HG03196 (cell line): ENCODE results near the gene PROSER3.

Experiments
- ATAC-seq: cut with Tn5 transposase; IDR thresholded peaks from one replicate; pipeline ENCODE4 v1.9.1; 2021; ENCODE audit not compliant: unreplicated experiment

PROSER3 gene

DNA sequence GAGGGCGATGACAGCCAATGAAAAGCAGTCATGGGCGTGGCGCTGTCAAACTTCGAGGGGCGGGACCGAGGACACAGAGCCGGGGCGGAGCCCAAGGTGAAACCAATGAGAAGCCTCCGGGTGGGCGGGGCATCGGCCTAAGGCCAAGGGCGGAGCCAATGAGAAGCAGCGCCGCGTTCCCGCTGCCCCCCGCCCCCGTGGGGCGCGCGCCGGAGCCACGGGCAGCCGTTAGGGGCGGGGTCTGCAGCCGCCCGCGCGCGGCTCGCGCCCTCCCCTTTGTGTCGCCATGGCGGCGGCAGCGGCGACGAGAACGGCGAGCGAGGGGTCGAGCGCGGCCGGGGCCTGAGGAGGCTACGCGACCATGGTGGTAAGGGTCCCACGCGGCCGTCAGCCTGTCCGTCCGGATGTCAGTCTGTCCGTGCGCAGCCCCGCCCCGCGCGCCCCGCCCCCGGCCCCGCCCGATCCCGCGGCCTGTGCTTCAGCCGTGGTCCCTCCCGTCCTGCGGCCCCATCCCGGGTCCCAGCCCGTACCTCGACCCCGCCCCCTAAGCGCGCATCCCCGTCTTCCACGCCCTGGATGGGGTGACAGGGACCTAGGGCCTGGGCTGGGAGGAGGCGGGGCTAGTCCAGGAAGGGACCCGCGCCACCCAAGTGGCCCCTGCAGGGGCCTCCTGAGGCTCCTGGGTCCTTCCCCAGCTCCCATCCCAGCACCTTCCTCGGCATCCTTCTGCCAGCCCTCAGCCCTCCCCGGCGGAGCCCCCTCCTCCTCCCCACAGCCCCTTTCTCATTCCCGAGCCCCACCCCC lies 17.5 kb downstream of the PROSER3 start, which contains the start of gene ARHGAP33:
ARHGAP33 (plus strand) TSS at position 267 of the 804 bp plus-strand sequence; CDS start at position 362, 95 bp downstream.
- ATAC-seq: peak; percentile 89

DNA sequence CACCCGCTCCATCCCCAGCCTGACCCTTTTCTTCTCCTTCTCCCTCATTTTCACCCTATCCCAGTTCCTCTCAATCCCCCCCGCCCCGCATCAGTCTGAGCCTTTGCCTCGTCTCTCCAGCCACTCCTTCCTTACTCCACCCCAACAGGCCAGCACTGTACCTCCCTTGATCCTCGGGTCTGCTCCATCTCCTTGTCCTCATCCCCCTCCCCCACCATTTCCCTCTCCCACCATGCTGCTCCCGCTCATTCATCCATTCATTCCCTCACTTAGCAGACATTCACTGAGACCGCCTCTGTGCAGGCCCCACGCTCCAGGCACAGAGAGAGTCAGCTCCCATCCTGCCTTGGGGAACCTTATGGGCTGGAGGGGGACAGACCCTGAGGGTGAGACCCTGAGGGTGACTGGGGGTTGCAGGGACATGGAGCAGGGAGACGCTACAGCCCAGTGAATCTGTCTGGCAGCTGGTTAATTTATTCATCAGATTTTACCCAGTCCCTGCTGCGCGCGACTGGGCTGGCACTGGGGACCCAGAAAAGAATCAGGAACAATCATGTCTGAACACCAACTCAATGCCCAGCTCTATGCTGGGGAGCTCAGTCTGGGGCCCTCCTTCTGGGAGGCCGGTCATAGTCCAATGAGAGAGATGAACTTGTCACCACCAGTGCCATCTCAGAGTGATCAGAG lies 18.3 kb downstream of the PROSER3 start:
- no peak for ATAC-seq

DNA sequence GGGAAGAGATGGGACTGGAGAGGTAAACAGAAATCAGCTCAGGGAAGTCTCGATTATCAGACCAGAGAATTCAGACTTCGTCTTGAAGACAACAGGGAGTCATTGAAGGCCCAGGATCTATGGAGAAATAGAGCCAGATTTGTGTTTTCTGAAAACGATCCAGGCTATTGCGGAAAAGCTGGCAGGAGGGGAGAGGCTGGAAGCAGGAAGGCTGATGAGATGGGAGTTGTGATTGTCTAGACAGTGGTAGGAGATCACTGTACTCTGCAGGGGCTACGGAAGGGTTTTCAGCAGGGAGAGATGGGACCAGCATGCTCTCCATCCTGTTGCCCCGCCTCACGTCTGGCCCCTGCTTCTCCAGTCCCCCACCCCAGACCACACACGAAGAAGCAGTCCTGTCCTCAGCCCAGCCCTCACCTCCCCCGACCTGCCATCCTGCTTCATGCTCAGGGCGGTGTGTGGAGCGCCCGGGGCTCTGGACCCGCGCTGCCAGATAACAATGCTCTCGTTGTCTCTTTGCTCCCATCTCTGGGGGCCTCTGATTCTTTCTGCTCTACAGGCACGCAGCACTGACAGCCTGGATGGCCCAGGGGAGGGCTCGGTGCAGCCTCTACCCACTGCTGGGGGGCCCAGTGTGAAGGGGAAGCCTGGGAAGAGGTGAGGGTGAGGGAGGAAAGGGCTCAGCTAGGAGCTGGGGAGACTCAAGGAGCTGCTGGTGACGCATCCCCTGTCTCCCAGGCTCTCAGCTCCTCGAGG lies 19.3 kb downstream of the PROSER3 start:
- ATAC-seq: no peak

DNA sequence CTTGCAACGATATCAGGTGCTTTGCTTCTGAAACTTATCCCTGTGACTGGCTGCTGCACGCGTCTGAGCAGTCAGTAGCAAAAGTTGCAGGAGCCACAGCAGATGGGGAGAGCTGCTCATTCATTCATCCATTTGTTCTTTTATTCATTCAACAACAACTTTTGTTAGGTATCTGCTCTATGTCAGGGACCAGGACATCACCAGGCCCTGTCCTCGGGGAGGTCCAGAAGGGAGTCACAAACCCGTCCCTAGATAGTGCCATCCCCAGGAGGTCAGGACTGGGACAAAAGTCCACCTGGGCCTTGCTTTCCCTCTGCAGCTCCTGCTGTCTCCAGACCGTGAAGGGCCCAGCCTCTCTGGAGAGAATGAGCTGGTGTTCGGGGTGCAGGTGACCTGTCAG lies 20.0 kb downstream of the PROSER3 start:
- no peak for ATAC-seq

DNA sequence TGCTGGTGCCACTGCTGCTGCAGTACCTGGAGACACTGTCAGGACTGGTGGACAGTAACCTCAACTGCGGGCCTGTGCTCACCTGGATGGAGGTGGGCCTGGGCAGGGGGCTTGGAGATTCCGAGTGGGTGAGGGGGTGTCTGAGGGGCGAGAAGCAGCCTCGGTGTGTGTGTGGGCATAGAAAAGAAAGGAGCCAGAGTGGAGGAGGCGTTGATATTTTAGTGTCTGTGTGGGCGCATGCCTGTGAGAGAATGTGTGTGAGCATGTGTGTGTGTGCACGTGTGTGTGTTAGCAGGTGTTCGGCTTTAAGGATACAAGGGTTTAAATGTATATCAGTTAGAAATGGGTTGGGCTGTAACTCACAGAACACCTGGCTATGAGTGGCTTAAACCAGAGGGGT lies 21.1 kb downstream of the PROSER3 start:
- ATAC-seq: no peak

DNA sequence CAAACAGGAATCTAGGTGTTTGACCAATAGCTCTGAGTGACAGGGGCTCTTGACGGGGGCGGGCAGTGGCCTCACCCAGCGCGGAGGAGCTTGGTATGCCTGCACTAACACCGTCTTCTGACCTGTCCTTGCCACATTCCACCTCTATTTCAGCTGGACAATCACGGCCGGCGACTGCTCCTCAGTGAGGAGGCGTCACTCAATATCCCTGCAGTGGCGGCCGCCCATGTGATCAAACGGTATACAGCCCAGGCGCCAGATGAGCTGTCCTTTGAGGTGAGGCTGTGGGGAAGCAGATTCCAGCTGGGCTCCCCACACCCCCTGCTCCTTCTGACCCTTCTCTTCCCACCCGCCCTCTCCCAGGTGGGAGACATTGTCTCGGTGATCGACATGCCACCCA lies 22.1 kb downstream of the PROSER3 start:
- no peak for ATAC-seq

DNA sequence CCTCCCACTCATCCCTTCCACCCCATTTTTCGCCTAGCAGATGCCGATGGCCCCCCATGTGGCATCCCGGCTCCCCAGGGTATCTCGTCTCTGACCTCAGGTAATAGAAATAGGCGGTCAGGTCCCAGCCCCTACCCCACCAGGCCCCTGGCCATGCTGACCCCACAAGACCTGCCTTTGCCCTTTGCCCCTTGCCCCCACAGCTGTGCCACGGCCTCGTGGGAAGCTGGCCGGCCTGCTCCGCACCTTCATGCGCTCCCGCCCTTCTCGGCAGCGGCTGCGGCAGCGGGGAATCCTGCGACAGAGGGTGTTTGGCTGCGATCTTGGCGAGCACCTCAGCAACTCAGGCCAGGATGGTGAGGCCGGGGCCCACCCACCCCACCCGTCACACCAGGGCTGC lies 22.7 kb downstream of the PROSER3 start:
- ATAC-seq: no peak

DNA sequence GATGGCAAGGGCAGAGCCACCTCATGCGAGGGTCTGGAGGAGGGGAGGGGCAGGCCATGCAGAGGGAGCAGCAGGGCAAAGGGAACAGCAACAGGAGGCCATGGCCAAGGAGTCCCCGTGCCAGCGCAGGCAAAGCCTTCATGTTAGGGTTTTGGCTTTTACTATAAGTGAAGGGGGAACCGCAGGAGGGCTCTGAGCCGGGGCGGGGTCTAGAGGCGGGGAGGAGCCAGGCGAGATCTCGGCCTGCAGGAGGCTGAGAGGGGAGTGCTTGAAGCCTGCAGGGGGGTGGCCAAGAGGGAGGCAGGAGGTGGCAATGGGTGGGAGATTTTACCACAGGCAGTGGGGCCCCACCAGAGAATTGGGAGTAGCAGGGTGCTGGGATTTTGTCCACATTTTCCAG lies 23.7 kb downstream of the PROSER3 start:
- ATAC-seq: no peak

DNA sequence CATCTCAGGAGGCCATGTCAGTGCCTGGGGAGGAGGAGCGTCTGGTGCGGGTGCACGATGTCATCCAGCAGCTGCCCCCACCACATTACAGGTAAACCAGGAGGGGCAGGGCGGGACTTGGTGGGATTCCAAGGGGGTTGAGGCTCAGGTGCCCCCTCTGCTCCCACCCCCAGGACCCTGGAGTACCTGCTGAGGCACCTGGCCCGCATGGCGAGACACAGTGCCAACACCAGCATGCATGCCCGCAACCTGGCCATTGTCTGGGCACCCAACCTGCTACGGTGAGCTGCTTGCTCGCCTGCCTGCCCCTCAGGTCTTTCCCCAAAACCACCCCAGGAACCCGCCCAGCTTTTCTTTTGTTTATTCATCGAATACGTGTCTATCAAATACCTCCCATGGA lies 24.6 kb downstream of the PROSER3 start:
- no peak for ATAC-seq

DNA sequence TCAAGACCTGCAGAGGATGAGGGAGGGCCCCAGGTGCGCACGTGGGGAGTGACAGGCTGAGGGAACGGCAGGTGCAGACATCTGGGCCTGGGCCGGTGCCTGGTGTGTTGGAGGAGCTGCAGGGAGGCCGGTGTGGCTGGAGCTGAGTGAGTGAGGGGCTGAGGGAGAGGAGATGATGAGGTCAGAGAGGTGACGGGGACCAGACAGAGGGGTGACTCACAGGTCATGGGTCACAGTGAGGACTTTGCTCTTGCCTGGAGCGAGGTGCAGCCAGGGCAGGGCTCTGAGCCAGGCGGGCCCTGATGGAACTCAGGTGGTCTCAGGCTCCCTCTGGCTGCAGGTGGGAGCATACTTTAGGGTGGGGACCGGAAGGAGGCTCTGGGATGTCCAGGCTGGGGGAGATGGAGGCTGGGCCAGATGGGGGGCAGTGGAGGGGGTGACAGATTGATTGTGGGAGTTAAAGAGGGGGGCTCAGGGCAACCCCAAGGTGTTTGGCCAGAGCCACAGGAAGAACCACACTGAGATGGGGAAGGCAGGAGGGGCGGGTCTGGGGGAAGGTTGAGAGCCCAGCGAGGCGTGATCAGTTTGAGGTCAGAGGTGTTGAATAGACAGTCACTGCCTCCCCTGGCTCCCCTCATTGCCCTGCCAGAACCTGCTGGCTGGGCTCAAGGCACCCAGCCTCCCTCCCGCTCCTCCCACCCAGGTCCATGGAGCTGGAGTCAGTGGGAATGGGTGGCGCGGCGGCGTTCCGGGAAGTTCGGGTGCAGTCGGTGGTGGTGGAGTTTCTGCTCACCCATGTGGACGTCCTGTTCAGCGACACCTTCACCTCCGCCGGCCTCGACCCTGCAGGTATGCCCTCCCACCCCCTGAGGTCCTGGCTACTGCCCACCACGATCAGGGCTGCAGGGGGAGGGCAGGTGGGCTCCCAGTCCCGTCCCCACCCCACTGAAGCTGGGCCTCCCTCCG lies 25.8 kb downstream of the PROSER3 start:
- no peak for ATAC-seq

DNA sequence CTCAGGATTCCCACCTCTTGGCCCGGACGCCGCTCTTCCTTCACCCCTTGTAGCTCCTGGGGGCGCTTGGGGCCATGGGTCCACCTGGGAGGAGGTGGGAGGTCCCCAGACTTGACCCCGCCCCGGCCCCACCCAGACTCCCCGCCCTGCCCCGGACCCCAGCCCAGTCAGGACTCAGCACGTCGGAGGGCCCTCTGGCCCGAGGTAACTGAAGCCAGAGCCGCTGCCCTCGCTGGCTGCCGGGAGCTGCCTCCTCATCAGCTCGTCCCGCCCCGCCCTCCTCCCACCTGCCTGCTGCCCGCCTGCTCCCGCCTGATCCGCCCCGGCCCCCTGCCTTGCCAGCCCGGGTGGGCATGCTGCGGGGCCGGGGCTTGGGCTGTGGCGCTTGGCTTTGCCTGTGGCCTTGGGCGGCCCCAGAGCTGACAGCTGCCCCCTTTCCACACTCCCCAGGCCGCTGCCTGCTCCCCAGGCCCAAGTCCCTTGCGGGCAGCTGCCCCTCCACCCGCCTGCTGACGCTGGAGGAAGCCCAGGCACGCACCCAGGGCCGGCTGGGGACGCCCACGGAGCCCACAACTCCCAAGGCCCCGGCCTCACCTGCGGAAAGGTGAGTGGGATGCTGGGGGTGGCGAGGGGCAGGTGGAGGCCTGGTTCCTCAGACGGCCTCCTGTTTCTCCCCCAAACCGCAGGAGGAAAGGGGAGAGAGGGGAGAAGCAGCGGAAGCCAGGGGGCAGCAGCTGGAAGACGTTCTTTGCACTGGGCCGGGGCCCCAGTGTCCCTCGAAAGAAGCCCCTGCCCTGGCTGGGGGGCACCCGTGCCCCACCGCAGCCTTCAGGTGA lies 26.7 kb downstream of the PROSER3 start:
- ATAC-seq: no peak

DNA sequence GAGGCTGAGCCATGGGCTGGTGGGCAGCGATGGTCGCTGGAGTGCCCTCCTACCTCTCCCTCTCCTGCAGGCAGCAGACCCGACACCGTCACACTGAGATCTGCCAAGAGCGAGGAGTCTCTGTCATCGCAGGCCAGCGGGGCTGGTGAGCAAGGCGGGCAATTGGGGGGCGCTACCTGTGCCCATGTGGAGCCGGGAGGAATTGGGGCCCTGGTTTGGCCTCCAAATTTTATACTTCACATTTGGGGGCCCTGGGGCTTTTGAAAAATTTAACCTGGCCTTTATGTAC lies 27.3 kb downstream of the PROSER3 start:
- no peak for ATAC-seq

DNA sequence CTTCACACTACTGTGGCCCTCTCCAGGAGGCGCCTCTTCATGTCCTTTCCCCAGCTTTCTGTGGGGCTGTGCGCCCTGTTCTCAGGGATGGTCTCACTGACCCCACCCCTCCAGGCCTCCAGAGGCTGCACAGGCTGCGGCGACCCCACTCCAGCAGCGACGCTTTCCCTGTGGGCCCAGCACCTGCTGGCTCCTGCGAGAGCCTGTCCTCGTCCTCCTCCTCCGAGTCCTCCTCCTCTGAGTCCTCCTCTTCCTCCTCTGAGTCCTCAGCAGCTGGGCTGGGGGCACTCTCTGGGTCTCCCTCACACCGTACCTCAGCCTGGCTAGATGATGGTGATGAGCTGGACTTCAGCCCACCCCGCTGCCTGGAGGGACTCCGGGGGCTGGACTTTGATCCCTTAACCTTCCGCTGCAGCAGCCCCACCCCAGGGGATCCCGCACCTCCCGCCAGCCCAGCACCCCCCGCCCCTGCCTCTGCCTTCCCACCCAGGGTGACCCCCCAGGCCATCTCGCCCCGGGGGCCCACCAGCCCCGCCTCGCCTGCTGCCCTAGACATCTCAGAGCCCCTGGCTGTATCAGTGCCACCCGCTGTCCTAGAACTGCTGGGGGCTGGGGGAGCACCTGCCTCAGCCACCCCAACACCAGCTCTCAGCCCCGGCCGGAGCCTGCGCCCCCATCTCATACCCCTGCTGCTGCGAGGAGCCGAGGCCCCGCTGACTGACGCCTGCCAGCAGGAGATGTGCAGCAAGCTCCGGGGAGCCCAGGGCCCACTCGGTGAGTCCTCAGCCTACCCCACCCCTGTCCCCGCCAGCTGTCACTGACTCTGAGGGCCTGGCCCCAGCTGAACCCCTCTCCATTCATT lies 28.6 kb downstream of the PROSER3 start:
- ATAC-seq: no peak

DNA sequence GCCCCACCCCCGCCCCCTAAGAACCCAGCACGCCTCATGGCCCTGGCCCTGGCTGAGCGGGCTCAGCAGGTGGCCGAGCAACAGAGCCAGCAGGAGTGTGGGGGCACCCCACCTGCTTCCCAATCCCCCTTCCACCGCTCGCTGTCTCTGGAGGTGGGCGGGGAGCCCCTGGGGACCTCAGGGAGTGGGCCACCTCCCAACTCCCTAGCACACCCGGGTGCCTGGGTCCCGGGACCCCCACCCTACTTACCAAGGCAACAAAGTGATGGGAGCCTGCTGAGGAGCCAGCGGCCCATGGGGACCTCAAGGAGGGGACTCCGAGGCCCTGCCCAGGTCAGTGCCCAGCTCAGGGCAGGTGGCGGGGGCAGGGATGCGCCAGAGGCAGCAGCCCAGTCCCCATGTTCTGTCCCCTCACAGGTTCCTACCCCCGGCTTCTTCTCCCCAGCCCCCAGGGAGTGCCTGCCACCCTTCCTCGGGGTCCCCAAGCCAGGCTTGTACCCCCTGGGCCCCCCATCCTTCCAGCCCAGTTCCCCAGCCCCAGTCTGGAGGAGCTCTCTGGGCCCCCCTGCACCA lies 29.3 kb downstream of the PROSER3 start:
- no peak for ATAC-seq

DNA sequence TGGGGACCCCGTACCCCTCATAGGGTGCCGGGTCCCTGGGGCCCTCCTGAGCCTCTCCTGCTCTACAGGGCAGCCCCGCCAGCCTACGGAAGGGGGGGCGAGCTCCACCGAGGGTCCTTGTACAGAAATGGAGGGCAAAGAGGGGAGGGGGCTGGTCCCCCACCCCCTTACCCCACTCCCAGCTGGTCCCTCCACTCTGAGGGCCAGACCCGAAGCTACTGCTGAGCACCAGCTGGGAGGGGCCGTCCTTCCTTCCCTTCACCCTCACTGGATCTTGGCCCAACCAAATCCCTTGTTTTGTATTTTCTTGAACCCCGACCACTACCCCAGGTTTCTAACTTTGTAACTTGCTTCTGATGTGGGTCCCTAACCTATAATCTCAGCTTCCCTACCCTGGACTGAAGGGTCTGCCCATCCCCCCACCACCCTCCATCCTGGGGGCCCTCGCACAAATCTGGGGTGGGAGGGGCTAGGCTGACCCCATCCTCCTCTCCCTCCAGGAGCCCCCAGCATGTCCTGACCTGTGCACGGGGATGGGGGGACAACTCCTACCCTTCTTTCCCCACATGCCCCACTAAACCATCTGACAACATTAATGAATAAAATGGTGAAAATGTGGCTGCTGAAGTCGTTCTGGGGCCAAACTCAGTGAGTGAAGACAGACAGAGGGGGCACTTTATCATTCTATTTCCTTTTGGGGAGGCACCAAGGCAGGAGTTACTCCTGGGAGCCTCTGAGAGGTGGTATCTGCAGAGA lies 30.4 kb downstream of the PROSER3 start:
- ATAC-seq: no peak

DNA sequence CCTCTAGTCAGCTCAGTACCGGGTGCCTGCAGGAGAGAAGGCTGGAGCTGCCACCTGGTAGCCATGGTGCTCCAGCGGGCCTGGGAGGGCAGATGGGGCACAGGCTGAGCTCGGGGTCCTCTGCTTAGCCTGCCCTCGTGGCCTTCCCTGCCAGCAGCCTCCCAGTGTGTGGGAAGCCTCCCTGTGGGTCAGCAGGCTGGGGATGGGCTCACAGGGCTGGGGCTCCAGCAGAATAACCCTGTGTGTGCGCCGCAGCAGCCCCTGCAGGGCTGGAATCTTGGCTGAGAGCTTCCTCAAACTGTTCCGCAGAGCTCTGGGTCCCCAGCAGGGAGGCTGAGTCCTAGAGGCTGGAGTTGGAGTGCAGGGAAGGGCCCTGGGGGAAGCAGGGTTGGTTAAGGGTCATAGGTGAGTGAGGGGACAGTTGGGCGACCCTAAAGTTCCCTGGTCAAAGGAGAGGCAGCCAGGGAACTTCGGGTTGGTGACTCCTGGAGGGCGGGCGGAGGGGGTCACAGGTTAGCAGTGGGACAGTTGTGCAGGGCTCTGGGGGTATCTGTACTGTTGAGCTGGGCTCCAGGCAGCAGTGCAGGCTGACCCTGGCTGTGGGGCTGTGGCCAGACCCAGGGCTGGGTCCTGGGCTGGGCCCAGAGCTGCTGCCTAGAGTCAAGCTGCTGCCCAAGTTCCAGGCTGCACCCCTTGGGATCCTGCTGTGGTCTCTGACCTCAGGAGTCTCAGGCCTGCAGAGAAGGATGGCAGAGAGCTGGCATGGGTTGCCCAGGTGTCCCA lies 31.4 kb downstream of the PROSER3 start:
- no peak for ATAC-seq
